Lung microvascular endothelial cell (primary cell): ENCODE data around the gene DZIP1. TPM values are rescaled to one million over a fixed set of nuclear protein-coding genes. Genes with fewer than 3 reads are reported as not detected.

Source experiments
- DNase-seq, 2 donors: peaks; one replicate each; pipeline versions ENCODE4 v3.0.0 to v3.0.0-alpha.2; 2010; ENCODE audit warnings: low read depth in 2 of 2
- total RNA-seq: library from RNA; depleted of rRNA; stranded (reverse); fragments of >200 nt; gene quantifications from 2 replicates; pipeline ENCODE4 v1.2.1, GENCODE V29; 2014

The DZIP1 gene
- total RNA-seq, 1 donor from 2014 or later: 0.79 TPM

DNA sequence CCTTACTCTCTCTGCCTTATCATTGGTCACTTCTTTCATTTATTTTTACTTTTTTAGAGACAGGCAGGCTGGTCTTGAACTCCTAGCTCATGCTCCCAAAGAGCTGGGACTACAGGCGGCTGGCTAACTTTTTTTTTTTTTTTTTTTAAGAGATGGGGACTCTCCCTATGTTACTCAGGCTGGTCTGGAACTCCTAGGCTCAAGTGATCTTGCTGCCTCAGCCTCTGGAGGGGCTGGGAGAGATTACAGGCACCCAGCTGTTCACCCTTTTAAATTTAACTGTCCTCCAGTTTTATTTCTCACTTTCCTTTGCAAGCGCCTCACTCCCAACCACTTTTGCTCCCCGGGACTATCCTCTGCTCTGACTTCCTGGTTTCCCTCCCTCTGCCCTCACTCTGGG lies 97.6 kb downstream of the DZIP1 start:
- DNase-seq: no peak

DNA sequence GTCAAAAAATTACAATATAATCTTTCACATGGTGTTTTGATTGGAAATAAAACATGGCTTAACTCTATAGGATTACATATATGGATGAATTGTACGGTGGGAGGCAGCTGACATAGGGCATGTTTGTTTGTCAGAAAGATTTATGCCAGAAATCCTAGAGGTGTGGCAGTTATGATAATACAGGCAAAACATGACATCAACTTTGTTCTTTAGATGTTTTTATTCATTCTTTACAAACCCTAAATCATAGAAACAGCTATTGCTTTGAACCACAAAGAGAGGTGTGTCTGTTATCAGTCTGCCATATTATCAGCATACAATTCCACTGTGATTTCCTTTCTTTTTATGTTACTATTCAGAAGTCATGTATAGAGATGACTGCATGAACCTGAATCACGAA lies 100.2 kb downstream of the DZIP1 start:
- no peak for DNase-seq

DNA sequence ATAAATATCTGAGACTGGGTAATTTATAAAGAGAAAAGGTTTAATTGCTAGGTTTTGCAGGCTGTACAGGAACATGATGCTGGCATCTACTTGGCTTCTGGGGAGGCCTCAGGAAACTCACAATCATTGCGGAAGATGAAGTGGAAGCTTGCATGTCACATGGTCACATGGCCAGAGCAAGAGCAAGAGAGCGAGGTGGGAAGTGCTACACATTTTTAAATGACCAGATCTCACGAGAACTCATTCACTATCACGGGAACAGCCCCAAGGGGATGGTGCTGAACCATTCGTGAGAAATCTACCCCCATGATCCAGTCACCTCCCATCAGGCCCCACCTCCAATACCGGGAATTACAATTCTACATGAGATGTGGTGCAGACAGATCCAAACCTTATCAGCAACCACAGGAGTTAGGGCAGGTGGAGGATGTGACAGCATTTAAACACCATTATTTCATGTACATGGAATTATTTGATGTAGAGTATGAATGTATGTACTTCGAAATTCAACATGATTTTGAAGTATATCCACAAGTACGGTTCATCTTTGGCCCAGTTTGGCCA lies 102.5 kb downstream of the DZIP1 start:
- no peak for DNase-seq

DNA sequence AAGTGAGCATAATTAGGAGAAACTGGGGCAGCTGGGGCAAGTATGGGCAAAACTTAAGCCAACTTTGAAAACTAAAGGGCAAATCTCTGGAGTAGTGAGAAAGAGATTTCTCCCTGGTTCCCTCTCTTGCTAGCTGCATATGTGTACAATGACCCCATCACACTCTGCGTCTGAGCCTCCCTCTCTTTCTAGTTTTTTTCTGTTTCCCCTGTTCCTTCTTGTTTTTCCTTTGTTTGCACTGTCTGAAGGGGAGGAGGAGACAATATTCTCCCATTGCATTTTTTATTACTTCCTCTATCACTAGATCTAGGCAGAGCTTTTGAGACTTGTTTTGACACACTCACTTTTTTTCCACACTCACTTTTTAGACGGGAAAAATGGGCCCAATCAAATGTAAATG lies 103.2 kb downstream of the DZIP1 start:
- DNase-seq: peak in 1 of 2 donors; percentile 32

DNA sequence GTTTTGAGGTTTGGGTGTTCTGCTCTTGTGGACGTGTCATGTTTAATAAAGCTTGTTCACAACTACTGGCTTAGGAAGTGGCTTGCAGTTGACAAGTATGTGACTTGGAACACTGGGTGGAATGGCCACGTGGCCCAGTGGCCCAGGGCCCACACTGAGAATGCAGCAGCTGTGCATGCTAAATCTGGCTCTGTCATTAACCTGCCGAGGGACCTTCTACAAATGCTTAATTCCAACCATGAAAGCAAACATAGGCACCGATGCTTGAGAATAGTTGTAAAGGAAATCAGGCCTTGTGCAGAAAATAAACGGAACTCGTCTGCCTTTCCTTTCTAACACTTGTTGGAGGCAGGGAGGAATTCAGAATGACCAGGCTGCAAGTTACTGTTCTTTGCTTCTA lies 103.6 kb downstream of the DZIP1 start:
- peak in 1 of 2 donors; percentile 33 for DNase-seq

DNA sequence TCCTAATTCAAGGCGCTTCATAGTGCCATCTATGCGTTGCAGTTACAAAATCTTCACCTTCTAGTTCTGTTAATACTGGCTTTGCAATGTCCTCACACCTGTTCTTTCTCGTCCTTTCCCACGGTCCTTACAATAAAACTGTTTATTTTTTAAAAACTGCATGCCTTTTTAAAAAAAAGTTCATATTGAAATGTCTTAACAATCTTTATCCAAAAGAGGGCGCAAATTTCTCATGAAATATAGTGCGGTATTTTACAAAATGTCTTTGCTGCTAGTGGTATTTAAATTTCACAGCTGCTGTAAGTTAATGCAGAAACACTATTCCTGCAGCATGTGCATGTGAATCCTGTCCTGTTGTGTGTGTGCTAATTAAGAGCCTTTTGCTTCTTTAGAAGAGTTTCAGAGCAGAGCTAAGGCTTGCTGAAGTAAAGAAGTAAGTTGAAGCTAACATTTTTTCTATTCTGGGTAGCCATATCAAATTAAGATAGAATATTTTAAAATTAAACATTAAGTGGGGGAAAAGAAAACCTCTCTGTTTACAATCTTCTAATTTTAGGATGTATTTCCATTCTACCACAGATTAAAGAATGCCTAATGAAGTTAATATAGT lies 107.8 kb downstream of the DZIP1 start:
- DNase-seq: peak; percentile 49 to 57

DNA sequence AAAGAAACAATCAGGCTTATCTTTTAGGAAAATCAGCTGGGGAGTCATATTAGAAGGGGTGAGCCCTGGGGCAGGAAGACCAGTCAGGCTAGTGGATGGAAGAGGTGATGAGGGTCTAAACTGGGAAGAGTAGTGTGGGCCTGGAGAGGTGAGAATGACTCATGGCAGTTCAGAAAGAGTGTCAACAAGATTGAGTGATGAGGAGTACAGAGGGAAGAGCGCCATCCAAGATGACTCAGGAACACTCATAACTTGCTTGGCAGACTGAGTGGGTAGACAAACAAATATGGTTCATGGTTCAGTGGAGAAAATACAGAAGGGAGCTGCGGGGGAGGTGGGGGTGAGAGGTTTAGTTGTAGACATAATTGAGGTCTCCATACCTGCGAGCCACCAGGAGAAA lies 109.3 kb downstream of the DZIP1 start:
- peak; percentile 46 to 96 for DNase-seq

DNA sequence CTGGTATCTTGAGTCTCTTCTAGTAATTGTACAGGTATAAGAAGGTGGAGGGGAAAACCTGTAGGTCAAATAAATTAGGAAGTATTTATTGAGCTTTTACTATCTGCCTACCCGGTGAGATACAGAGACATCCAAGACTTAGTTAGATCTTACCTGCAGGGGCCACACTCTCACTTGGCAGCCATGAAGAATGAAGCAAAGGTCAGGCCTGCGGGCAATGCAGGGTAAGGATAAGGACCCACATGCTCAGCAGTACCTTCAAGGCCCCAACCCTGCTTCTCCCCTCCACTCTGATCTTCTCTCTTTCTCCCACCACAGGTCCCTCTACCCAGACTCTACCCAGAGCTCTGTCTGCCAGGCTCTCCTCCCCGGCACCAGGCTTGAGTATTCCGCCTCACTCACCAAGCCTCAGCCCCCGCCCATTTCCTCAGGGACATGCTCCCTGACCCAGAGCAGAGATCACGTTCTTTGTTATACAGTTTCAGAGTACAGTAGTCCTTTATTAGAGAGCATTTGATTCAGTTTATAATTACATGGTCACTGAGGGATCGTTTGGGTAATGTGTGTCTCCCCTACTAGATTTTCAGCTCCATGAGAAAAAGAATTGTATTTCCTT lies 110.9 kb downstream of the DZIP1 start:
- peak; percentile 46 to 48 for DNase-seq

DNA sequence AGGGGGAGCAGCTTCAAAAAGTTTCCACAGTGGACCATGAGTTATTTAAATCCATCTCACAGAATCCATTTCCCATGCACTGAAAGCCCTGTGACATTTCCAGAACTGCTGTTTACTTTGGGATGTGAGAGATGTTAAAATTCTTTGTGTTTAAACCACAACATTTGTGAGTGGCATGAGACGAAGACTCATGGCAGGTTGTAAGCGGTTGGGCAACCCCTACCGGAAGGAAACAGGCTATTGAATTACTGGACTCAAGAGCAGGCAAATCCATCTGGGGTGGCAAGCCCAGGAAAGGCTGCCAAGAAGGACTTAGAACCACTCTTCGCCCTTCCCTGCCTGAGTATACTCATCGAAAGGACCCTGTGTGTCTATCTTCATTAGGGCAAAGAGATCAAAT lies 114.3 kb downstream of the DZIP1 start:
- DNase-seq: peak; percentile 88 to 90

Other genes with a start within 250 kb of the DZIP1 start
- 0.20 TPM in 1 of 2 replicates, not detected in the other for gene CLDN10, start 92.0 kb downstream of the DZIP1 start, total RNA-seq
- gene DNAJC3, start 32.4 kb upstream of the DZIP1 start, total RNA-seq: 43.8 and 68.1 TPM in 2 replicates